ENCODE measurements around the gene SLC12A2.

- TF ChIP-seq POLR2A (IDR thresholded peaks at IDR 0.05) = no peak
- TF ChIP-seq CTCF (IDR thresholded peaks at IDR 0.05) = no peak
Observed at GRCh38 chr5:128172102-128172501, 88.5 kb downstream of the SLC12A2 start.
